Breast epithelium (tissue), 4 donors: ENCODE data around the gene UNC5B. TPM values are rescaled to one million over a fixed set of nuclear protein-coding genes. Genes with fewer than 3 reads are reported as not detected.

Source experiments
- DNase-seq, 2 donors: peaks; one replicate each; pipeline ENCODE4 v3.0.0-alpha.2; 2019; ENCODE audit warnings: low spot score in 2 of 2
- H3K27ac ChIP-seq, 2 donors: fragments of 200-600 bp; sonication (generic) in 1 of 2; one replicate each; pipeline ENCODE4 v1.5.1; 2016 to 2019; ENCODE audit warnings: mild to moderate bottlenecking in 1 of 2
- H3K27me3 ChIP-seq, 2 donors: fragments of 200-600 bp; sonication (generic) in 1 of 2; one replicate each; pipeline versions ENCODE4 v1.5.1 to v1.6.0; 2017 to 2019; ENCODE audit warnings: control low read depth in 1 of 2, mild to moderate bottlenecking in 1 of 2
- H3K36me3 ChIP-seq: fragments of 200-600 bp; one replicate; pipeline ENCODE4 v1.5.1; 2019
- H3K4me1 ChIP-seq, 2 donors: fragments of 200-600 bp; sonication (generic); one replicate each; pipeline ENCODE4 v1.5.1; 2016 to 2019; ENCODE audit warnings: control low read depth in 1 of 2
- H3K4me3 ChIP-seq, 3 donors: fragments of 200-600 bp; sonication (generic); 1 replicate in 2 of 3; 2 replicates in 1 of 3; pipeline ENCODE4 v1.5.1; 2016 to 2019; ENCODE audit warnings: mild to moderate bottlenecking in 3 of 3, moderate library complexity in 2 of 3
- H3K9me3 ChIP-seq, 2 donors: fragments of 200-600 bp; sonication (generic) in 1 of 2; one replicate each; pipeline ENCODE4 v1.5.1; 2016 to 2019; ENCODE audit warnings: control low read depth in 1 of 2
- CTCF ChIP-seq, 3 donors: fragments of 450-650 bp; IDR thresholded peaks; one replicate each; pipeline ENCODE4 v1.5.1; 2016 to 2017; ENCODE audit warnings: antibody characterized with exemption in 3 of 3, mild to moderate bottlenecking in 3 of 3, moderate library complexity in 3 of 3
- POLR2A ChIP-seq: fragments of 450-650 bp; IDR thresholded peaks from one replicate; pipeline ENCODE4 v1.6.1; 2016; ENCODE audit warnings: antibody characterized with exemption, mild to moderate bottlenecking, moderate library complexity
- POLR2AphosphoS5 ChIP-seq, 3 donors: sonication (generic); formaldehyde crosslinking; IDR thresholded peaks; one replicate each; pipeline ENCODE4 v1.6.1; 2017; ENCODE audit warnings: antibody characterized with exemption in 3 of 3
- intact Hi-C: fragments of 100-400 bp; cut with DNase I; formaldehyde crosslinking; loops from one replicate; pipeline ENCODE4 v1.15.1; 2023; ENCODE audit warnings: low total_unique reads
- total RNA-seq, 3 donors: library from RNA; depleted of rRNA; stranded (reverse); fragments of >200 nt; gene quantifications; one replicate each; pipeline ENCODE4 v1.1.0, GENCODE V29; 2016

UNC5B gene
- total RNA-seq, 3 donors from 2014 or later = 0.80 to 4.9 (median 3.5) TPM

- Histone ChIP-seq H3K9me3 (no peaks in the 10 kb centered on the region), H3K4me1 (peaks cover 0 to 7% of the 10 kb centered on the region in 2 donors), H3K27ac (no peak overlapping the region), H3K36me3 (no peaks in the 10 kb centered on the region), H3K27me3 (no peaks in the 10 kb centered on the region), H3K4me3 (no peak overlapping the region)
- peak in 1 of 2 donors; percentile 73 for DNase-seq
- TF ChIP-seq POLR2A = no peak
- no peak for TF ChIP-seq CTCF (IDR thresholded peaks at IDR 0.05)
- no peak for TF ChIP-seq POLR2AphosphoS5 (IDR thresholded peaks at IDR 0.05)
- intact Hi-C loops = loop anchor here (5.0 kb wide), 1 partner anchor 513 kb away; no protein-coding TSS in a partner anchor
These were observed 121.9 kb downstream of the UNC5B start for GRCh38 chr10:71334221-71334791.

- H3K27me3 ChIP-seq = no peaks in the 10 kb centered on the region
- H3K27ac ChIP-seq = no peak overlapping the region
- intact Hi-C loops = no loop called here
- H3K36me3 ChIP-seq = no peaks in the 10 kb centered on the region
- H3K4me1 ChIP-seq = peaks cover 0 to 7% of the 10 kb centered on the region in 2 donors
- DNase-seq = no peak
- H3K4me3 ChIP-seq = no peak overlapping the region
- H3K9me3 ChIP-seq = no peaks in the 10 kb centered on the region
- TF ChIP-seq POLR2AphosphoS5 (IDR thresholded peaks at IDR 0.05) (no peak), CTCF (IDR thresholded peaks at IDR 0.05) (no peak), POLR2A (no peak)
These were observed 122.9 kb downstream of the UNC5B start for GRCh38 chr10:71335173-71335708.

GRCh38 chr10:71336632-71337031 is 124.3 kb downstream of the UNC5B start:
- intact Hi-C loops = no loop called here
- no peaks in the 10 kb centered on the region for H3K27me3 ChIP-seq
- DNase-seq = no peak
- TF ChIP-seq POLR2A (no peak), CTCF (IDR thresholded peaks at IDR 0.05) (no peak), POLR2AphosphoS5 (IDR thresholded peaks at IDR 0.05) (no peak)
- peaks cover 0 to 7% of the 10 kb centered on the region in 2 donors for H3K4me1 ChIP-seq
- no peak overlapping the region for H3K27ac ChIP-seq
- H3K36me3 ChIP-seq = no peaks in the 10 kb centered on the region
- H3K4me3 ChIP-seq = no peak overlapping the region
- H3K9me3 ChIP-seq = no peaks in the 10 kb centered on the region

- H3K4me1 ChIP-seq = peaks cover 0 to 7% of the 10 kb centered on the region in 2 donors
- no peak overlapping the region for H3K27ac ChIP-seq
- intact Hi-C loops = no loop called here
- TF ChIP-seq POLR2AphosphoS5 (IDR thresholded peaks at IDR 0.05) (no peak), POLR2A (no peak), CTCF (IDR thresholded peaks at IDR 0.05) (no peak)
- no peaks in the 10 kb centered on the region for H3K27me3 ChIP-seq
- no peak for DNase-seq
- no peak overlapping the region for H3K4me3 ChIP-seq
- no peaks in the 10 kb centered on the region for H3K9me3 ChIP-seq
- H3K36me3 ChIP-seq = no peaks in the 10 kb centered on the region
These were observed 124.9 kb downstream of the UNC5B start for GRCh38 chr10:71337219-71337701.

- Histone ChIP-seq H3K27ac (no peak overlapping the region), H3K4me1 (peaks cover 0 to under 1% of the 10 kb centered on the region in 2 donors), H3K4me3 (no peak overlapping the region), H3K9me3 (no peaks in the 10 kb centered on the region), H3K36me3 (no peaks in the 10 kb centered on the region), H3K27me3 (no peaks in the 10 kb centered on the region)
- intact Hi-C loops = no loop called here
- TF ChIP-seq CTCF (IDR thresholded peaks at IDR 0.05) (no peak), POLR2A (no peak), POLR2AphosphoS5 (IDR thresholded peaks at IDR 0.05) (no peak)
- no peak for DNase-seq
These were observed 126.5 kb downstream of the UNC5B start for GRCh38 chr10:71338728-71339495.
